ENCODE data around the gene ASRGL1. TPM values are rescaled to one million over a fixed set of nuclear protein-coding genes. Genes with fewer than 3 reads are reported as not detected.

Gene ASRGL1
- total RNA-seq = 0.68 and 1.3 TPM in 2 replicates

GRCh38 chr11:62337303-62338181 lies at the start of gene ASRGL1:
ASRGL1 (plus strand) TSS chr11:62337448; CDS start chr11:62337978, 530 bp downstream.

GRCh38 chr11:62298975-62299374 lies 38.3 kb upstream of the ASRGL1 start, which contains the start of gene SCGB1D4:
SCGB1D4 (minus strand) TSS chr11:62299075; CDS start chr11:62299010, 65 bp downstream.

GRCh38 chr11:62418733-62419132 lies 81.5 kb downstream of the ASRGL1 start, which contains the start of gene SCGB1A1:
SCGB1A1 (plus strand) TSS chr11:62419033; CDS start chr11:62419096, 63 bp downstream.

Other genes starting within 250 kb of the ASRGL1 start
- 2.3 and 4.0 TPM in 2 replicates for gene INCENP, start 213.4 kb upstream of the ASRGL1 start, total RNA-seq
- gene SCGB1D1, start 147.2 kb upstream of the ASRGL1 start, total RNA-seq = not detected in 2 replicates
- gene SCGB2A1, start 128.8 kb upstream of the ASRGL1 start, total RNA-seq = not detected in 2 replicates
- not detected in 2 replicates for gene SCGB1D2, start 95.2 kb upstream of the ASRGL1 start, total RNA-seq
- gene SCGB2A2, start 67.3 kb upstream of the ASRGL1 start, total RNA-seq = not detected in 2 replicates
- not detected in 2 replicates for gene SCGB1D4, start 38.4 kb upstream of the ASRGL1 start, total RNA-seq
- gene SCGB1A1, start 81.6 kb downstream of the ASRGL1 start, total RNA-seq = not detected in 2 replicates
- gene AHNAK, start 209.4 kb downstream of the ASRGL1 start, total RNA-seq = 358 and 476 TPM in 2 replicates
- gene EEF1G, start 236.4 kb downstream of the ASRGL1 start, total RNA-seq = 2,284 and 3,184 TPM in 2 replicates

Measured in pericardium fibroblast (primary cell).